ENCODE measurements around the gene CUEDC1. TPM values are rescaled to one million over a fixed set of nuclear protein-coding genes. Genes with fewer than 3 reads are reported as not detected.

The CUEDC1 gene
- total RNA-seq, 2 experiments from 2014 or later: 0.29 to 0.40 TPM

- intact Hi-C loops (cut with micrococcal nuclease): no loop called here
- CTCF ChIA-PET: interaction anchor here (0.8 to 2.8 kb wide), 11 partner anchors 9 to 224 kb away, joined by 3 to 11 read pairs (median 4); partner anchors contain the start of gene CUEDC1
- DNase-seq (peak; percentile 50), ATAC-seq (peak; percentile 83)
- POLR2A ChIA-PET: interaction anchor here (1.0 to 1.5 kb wide), 5 partner anchors 8 to 60 kb away, joined by 3 to 4 read pairs (median 3); partner anchors contain the start of genes CUEDC1 and SRSF1
- Mint-ChIP-seq H3K36me3 (ENCODE audit: low read depth) (no peaks in the 10 kb centered on the region), H3K9me3 (no peaks in the 10 kb centered on the region), H3K4me3 (peak overlapping the region; percentile 42), H3K27me3 (peaks cover 16% of the 10 kb centered on the region), H3K4me1 (ENCODE audit: low read depth) (peaks cover 32% of the 10 kb centered on the region), H3K27ac (no peak overlapping the region)
- TF ChIP-seq CTCF (IDR thresholded peaks at IDR 0.05): no peak
These were observed 8.3 kb downstream of the CUEDC1 start for GRCh38 chr17:57946798-57947358.

- no peaks in the 10 kb centered on the region for H3K9me3 Mint-ChIP-seq
- H3K27ac Mint-ChIP-seq: no peak overlapping the region
- H3K36me3 Mint-ChIP-seq (ENCODE audit: low read depth): no peaks in the 10 kb centered on the region
- intact Hi-C loops (cut with micrococcal nuclease): no loop called here
- peaks cover 16% of the 10 kb centered on the region for H3K27me3 Mint-ChIP-seq
- ChIA-PET POLR2A (interaction anchor here (1.3 to 1.5 kb wide), 4 partner anchors 9 to 61 kb away, joined by 3 to 4 read pairs (median 3); partner anchors contain the start of genes CUEDC1 and SRSF1), CTCF (interaction anchor here (0.9 to 2.8 kb wide), 7 partner anchors 8 to 225 kb away, joined by 3 to 11 read pairs (median 3); partner anchors contain the start of gene CUEDC1)
- H3K4me3 Mint-ChIP-seq: peak overlapping the region; percentile 42
- H3K4me1 Mint-ChIP-seq (ENCODE audit: low read depth): peaks cover 35% of the 10 kb centered on the region
- ATAC-seq (no peak), DNase-seq (no peak)
- no peak for TF ChIP-seq CTCF (IDR thresholded peaks at IDR 0.05)
These were observed 9.0 kb downstream of the CUEDC1 start for GRCh38 chr17:57945996-57946797.

- no peaks in the 10 kb centered on the region for H3K9me3 Mint-ChIP-seq
- H3K36me3 Mint-ChIP-seq (ENCODE audit: low read depth): no peaks in the 10 kb centered on the region
- peaks cover 18% of the 10 kb centered on the region for H3K27me3 Mint-ChIP-seq
- POLR2A ChIA-PET: no interaction called here
- H3K4me3 Mint-ChIP-seq: no peak overlapping the region
- H3K4me1 Mint-ChIP-seq (ENCODE audit: low read depth): peaks cover 40% of the 10 kb centered on the region
- intact Hi-C loops (cut with micrococcal nuclease): no loop called here
- ATAC-seq (no peak), DNase-seq (no peak)
- no peak for TF ChIP-seq CTCF (IDR thresholded peaks at IDR 0.05)
- CTCF ChIA-PET: interaction anchor here (1.1 kb wide), 1 partner anchor 52 kb away, joined by 3 read pairs; no protein-coding TSS in a partner anchor
- no peak overlapping the region for H3K27ac Mint-ChIP-seq
These were observed 10.3 kb downstream of the CUEDC1 start for GRCh38 chr17:57944908-57945307.

- ChIA-PET CTCF (interaction anchor here (0.6 to 1.1 kb wide), 2 partner anchors 12 to 110 kb away, joined by 4 read pairs; partner anchors contain the start of gene CUEDC1), POLR2A (interaction anchor here (2.0 kb wide), 1 partner anchor 10 kb away, joined by 6 read pairs; no protein-coding TSS in a partner anchor)
- Mint-ChIP-seq H3K36me3 (ENCODE audit: low read depth) (no peaks in the 10 kb centered on the region), H3K27me3 (peaks cover 20% of the 10 kb centered on the region), H3K9me3 (no peaks in the 10 kb centered on the region), H3K27ac (no peak overlapping the region), H3K4me1 (ENCODE audit: low read depth) (peaks cover 38% of the 10 kb centered on the region), H3K4me3 (no peak overlapping the region)
- ATAC-seq (no peak), DNase-seq (no peak)
- intact Hi-C loops (cut with micrococcal nuclease): no loop called here
- TF ChIP-seq CTCF (IDR thresholded peaks at IDR 0.05): no peak
These were observed 11.6 kb downstream of the CUEDC1 start for GRCh38 chr17:57943645-57944044.
